ENCODE data around the gene TESPA1.

TESPA1 gene

DNA sequence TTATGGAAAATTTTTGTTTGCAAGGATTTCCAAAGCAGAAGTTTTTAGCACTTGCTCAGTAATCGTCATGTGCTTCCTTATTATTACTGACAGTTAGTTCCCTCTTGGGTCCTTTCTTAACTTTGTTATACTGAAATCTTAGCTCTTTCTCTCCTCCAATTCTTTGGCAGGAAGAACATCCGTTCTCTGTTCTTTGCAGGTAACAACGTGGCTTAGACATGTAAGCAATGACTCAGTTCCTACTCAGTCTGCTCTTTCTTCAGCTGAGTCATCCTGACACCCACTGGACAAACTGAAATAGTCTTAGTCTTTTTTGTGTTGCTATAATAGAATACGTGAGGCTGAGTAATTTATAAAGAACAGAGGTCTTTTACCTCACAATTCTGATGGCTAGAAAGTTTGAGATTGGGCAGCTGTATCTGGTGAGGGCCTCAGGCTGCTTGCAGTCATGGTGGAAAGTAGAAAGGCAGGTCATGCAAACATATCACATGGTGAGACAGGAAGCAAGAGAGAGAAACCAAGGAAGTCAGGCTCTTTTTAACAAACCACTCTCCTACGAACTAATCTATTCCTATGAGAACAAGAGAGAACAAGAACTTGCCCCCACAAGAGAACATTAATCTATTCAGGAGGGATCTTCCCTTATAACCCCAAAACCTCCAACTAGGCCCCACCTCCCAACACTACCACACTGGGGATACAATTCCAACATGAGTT, 49.2 kb downstream of the TESPA1 start:
- no peak overlapping the region for H4K8ac ChIP-seq (ENCODE audit: low read depth, low read length)
- no peak overlapping the region for H3K23ac ChIP-seq (ENCODE audit: low read length)
- H3K18ac ChIP-seq (ENCODE audit: low read length): no peak overlapping the region
- no peaks in the 10 kb centered on the region for H3K36me3 ChIP-seq (ENCODE audit: control insufficient read depth in 1 of 2, insufficient read depth in 2 of 2, low read length in 2 of 2)
- H3K79me1 ChIP-seq (ENCODE audit: low read length): no peaks in the 10 kb centered on the region
- H3K79me2 ChIP-seq (ENCODE audit: control insufficient read depth, insufficient read depth, low read length, poor library complexity): no peaks in the 10 kb centered on the region
- no peak overlapping the region for H3K14ac ChIP-seq (ENCODE audit: low read length)
- H4K12ac ChIP-seq (ENCODE audit: low read depth, low read length): no peak overlapping the region
- no CpG with 5 or more reads among the region's 5 CpGs for WGBS (ENCODE audit: extremely low coverage, insufficient coverage, insufficient read length)
- no peaks in the 10 kb centered on the region for H3K4me1 ChIP-seq (ENCODE audit: control insufficient read depth in 1 of 2, insufficient read depth in 2 of 2, low read length in 2 of 2)
- H2BK12ac ChIP-seq (ENCODE audit: low read length): no peak overlapping the region
- H2BK5ac ChIP-seq (ENCODE audit: low read depth, low read length, poor library complexity): no peak overlapping the region
- no peak overlapping the region for H3K4me3 ChIP-seq (ENCODE audit: low read depth, low read length)
- no peak overlapping the region for H4K91ac ChIP-seq (ENCODE audit: low read depth, low read length)
- DNase-seq: peak; percentile 62 to 83
- H3K27ac ChIP-seq (ENCODE audit: low read depth, low read length): no peak overlapping the region
- no peaks in the 10 kb centered on the region for H3K9me3 ChIP-seq (ENCODE audit: insufficient read depth, low read depth, low read length)
- no peak overlapping the region for H3K4me2 ChIP-seq (ENCODE audit: low read length)
- H2AK5ac ChIP-seq (ENCODE audit: low read length): no peak overlapping the region
- H2BK120ac ChIP-seq (ENCODE audit: insufficient read depth, low read length, poor library complexity): no peak overlapping the region
- H3K27me3 ChIP-seq (ENCODE audit: insufficient read depth, low read length): no peaks in the 10 kb centered on the region
- H2AFZ ChIP-seq (ENCODE audit: insufficient read depth, low read length, poor library complexity): no peak overlapping the region
- no peak overlapping the region for H3K9ac ChIP-seq (ENCODE audit: low read length)
- H3K4ac ChIP-seq (ENCODE audit: low read depth, low read length): no peak overlapping the region

DNA sequence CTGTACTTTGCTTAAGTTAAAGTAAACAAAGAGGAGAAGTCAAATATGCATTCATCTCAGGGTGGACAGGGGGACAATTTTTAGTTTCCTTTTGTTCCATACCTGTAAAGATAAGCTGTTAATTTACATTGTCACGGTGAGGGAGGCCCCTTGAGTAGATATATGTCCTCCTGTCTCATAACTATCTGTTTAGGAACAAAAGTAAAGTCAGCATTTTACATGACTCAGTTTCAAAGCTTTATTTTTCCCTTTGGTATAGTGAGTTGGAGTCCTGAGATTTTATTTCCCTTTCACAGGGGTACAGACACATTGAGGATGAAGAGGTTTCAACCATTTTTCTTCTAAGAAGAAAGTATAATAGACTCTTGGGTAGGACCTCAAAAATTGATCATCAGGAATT, 50.1 kb downstream of the TESPA1 start:
- H4K12ac ChIP-seq (ENCODE audit: low read depth, low read length): no peak overlapping the region
- H3K79me2 ChIP-seq (ENCODE audit: control insufficient read depth, insufficient read depth, low read length, poor library complexity): no peaks in the 10 kb centered on the region
- no peaks in the 10 kb centered on the region for H3K4me1 ChIP-seq (ENCODE audit: control insufficient read depth in 1 of 2, insufficient read depth in 2 of 2, low read length in 2 of 2)
- no peak overlapping the region for H2BK5ac ChIP-seq (ENCODE audit: low read depth, low read length, poor library complexity)
- no peak overlapping the region for H2AK5ac ChIP-seq (ENCODE audit: low read length)
- no peak overlapping the region for H3K4me2 ChIP-seq (ENCODE audit: low read length)
- no peak overlapping the region for H3K27ac ChIP-seq (ENCODE audit: low read depth, low read length)
- no peak overlapping the region for H2AFZ ChIP-seq (ENCODE audit: insufficient read depth, low read length, poor library complexity)
- no peak overlapping the region for H2BK12ac ChIP-seq (ENCODE audit: low read length)
- H3K27me3 ChIP-seq (ENCODE audit: insufficient read depth, low read length): no peaks in the 10 kb centered on the region
- no peaks in the 10 kb centered on the region for H3K36me3 ChIP-seq (ENCODE audit: control insufficient read depth in 1 of 2, insufficient read depth in 2 of 2, low read length in 2 of 2)
- H3K9ac ChIP-seq (ENCODE audit: low read length): no peak overlapping the region
- no peaks in the 10 kb centered on the region for H3K79me1 ChIP-seq (ENCODE audit: low read length)
- H4K8ac ChIP-seq (ENCODE audit: low read depth, low read length): no peak overlapping the region
- H3K18ac ChIP-seq (ENCODE audit: low read length): no peak overlapping the region
- no peak for DNase-seq
- H3K23ac ChIP-seq (ENCODE audit: low read length): no peak overlapping the region
- WGBS (ENCODE audit: extremely low coverage, insufficient coverage, insufficient read length): no CpG with 5 or more reads among the region's 1 CpG
- no peak overlapping the region for H3K4ac ChIP-seq (ENCODE audit: low read depth, low read length)
- no peak overlapping the region for H3K14ac ChIP-seq (ENCODE audit: low read length)
- no peak overlapping the region for H4K91ac ChIP-seq (ENCODE audit: low read depth, low read length)
- no peak overlapping the region for H2BK120ac ChIP-seq (ENCODE audit: insufficient read depth, low read length, poor library complexity)
- H3K9me3 ChIP-seq (ENCODE audit: insufficient read depth, low read depth, low read length): peaks cover 1% of the 10 kb centered on the region
- H3K4me3 ChIP-seq (ENCODE audit: low read depth, low read length): no peak overlapping the region

DNA sequence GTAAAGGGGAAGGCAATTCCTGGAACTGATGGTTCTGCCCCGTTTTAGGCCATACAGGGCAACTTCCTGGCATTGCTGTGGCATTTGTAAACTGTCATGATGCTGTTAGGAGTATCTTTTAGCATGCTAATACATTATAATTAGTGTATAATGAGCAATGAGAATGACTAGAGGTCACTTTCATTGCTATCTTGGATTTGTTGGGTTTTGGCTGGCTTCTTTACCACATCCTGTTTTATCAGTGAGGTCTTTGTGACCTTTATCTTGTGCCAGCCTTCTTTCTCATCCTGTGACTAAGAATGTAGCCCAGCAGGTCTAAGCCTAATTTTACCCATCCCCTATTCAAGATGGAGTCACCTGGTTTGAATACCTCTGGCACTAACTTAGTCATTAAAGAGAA, 51.2 kb downstream of the TESPA1 start:
- Histone ChIP-seq H3K4me2 (ENCODE audit: low read length) (no peak overlapping the region), H4K91ac (ENCODE audit: low read depth, low read length) (no peak overlapping the region), H3K27ac (ENCODE audit: low read depth, low read length) (no peak overlapping the region), H3K9ac (ENCODE audit: low read length) (no peak overlapping the region), H3K27me3 (ENCODE audit: insufficient read depth, low read length) (no peaks in the 10 kb centered on the region), H2AFZ (ENCODE audit: insufficient read depth, low read length, poor library complexity) (no peak overlapping the region), H3K9me3 (ENCODE audit: insufficient read depth, low read depth, low read length) (peaks cover 1% of the 10 kb centered on the region), H3K36me3 (ENCODE audit: control insufficient read depth in 1 of 2, insufficient read depth in 2 of 2, low read length in 2 of 2) (no peaks in the 10 kb centered on the region), H4K8ac (ENCODE audit: low read depth, low read length) (no peak overlapping the region), H3K4me1 (ENCODE audit: control insufficient read depth in 1 of 2, insufficient read depth in 2 of 2, low read length in 2 of 2) (no peaks in the 10 kb centered on the region), H4K12ac (ENCODE audit: low read depth, low read length) (no peak overlapping the region), H3K4ac (ENCODE audit: low read depth, low read length) (no peak overlapping the region), H2BK120ac (ENCODE audit: insufficient read depth, low read length, poor library complexity) (no peak overlapping the region), H3K18ac (ENCODE audit: low read length) (no peak overlapping the region), H2BK12ac (ENCODE audit: low read length) (no peak overlapping the region), H3K4me3 (ENCODE audit: low read depth, low read length) (no peak overlapping the region), H3K79me2 (ENCODE audit: control insufficient read depth, insufficient read depth, low read length, poor library complexity) (no peaks in the 10 kb centered on the region), H3K79me1 (ENCODE audit: low read length) (no peaks in the 10 kb centered on the region), H2AK5ac (ENCODE audit: low read length) (no peak overlapping the region), H3K14ac (ENCODE audit: low read length) (no peak overlapping the region), H3K23ac (ENCODE audit: low read length) (no peak overlapping the region), H2BK5ac (ENCODE audit: low read depth, low read length, poor library complexity) (no peak overlapping the region)
- peak; percentile 68 to 91 for DNase-seq
- no CpG with 5 or more reads among the region's 1 CpG for WGBS (ENCODE audit: extremely low coverage, insufficient coverage, insufficient read length)

DNA sequence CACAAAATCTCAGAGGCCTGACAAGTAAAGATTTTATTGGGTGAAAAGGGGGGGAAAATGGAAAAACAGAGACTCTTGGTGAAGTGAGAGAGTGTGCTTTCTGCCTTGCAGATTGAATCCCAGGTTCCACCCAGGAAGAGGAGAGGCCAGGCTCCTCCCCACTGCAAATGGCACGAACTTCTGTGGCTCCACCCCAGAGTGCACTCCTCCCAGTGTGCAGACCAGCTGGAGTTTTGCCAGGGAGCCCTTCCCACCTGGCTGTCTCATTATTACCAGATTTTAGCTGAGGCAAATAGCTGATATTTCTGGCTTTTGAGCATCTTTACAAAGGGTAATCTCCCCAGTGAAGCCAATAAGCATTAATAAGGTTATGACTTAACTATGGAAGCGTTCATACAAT, 51.9 kb downstream of the TESPA1 start:
- no peak overlapping the region for H3K4me2 ChIP-seq (ENCODE audit: low read length)
- H2BK12ac ChIP-seq (ENCODE audit: low read length): no peak overlapping the region
- H2AFZ ChIP-seq (ENCODE audit: insufficient read depth, low read length, poor library complexity): no peak overlapping the region
- peaks cover 1% of the 10 kb centered on the region for H3K9me3 ChIP-seq (ENCODE audit: insufficient read depth, low read depth, low read length)
- H3K27me3 ChIP-seq (ENCODE audit: insufficient read depth, low read length): no peaks in the 10 kb centered on the region
- peak; percentile 20 to 47 for DNase-seq
- H3K79me1 ChIP-seq (ENCODE audit: low read length): no peaks in the 10 kb centered on the region
- no peak overlapping the region for H4K8ac ChIP-seq (ENCODE audit: low read depth, low read length)
- H3K4me3 ChIP-seq (ENCODE audit: low read depth, low read length): no peak overlapping the region
- H2BK120ac ChIP-seq (ENCODE audit: insufficient read depth, low read length, poor library complexity): no peak overlapping the region
- H3K4me1 ChIP-seq (ENCODE audit: control insufficient read depth in 1 of 2, insufficient read depth in 2 of 2, low read length in 2 of 2): no peaks in the 10 kb centered on the region
- no peak overlapping the region for H3K18ac ChIP-seq (ENCODE audit: low read length)
- H3K14ac ChIP-seq (ENCODE audit: low read length): no peak overlapping the region
- no peak overlapping the region for H4K12ac ChIP-seq (ENCODE audit: low read depth, low read length)
- H3K4ac ChIP-seq (ENCODE audit: low read depth, low read length): no peak overlapping the region
- H3K23ac ChIP-seq (ENCODE audit: low read length): no peak overlapping the region
- no peak overlapping the region for H2BK5ac ChIP-seq (ENCODE audit: low read depth, low read length, poor library complexity)
- H3K79me2 ChIP-seq (ENCODE audit: control insufficient read depth, insufficient read depth, low read length, poor library complexity): no peaks in the 10 kb centered on the region
- WGBS (ENCODE audit: extremely low coverage, insufficient coverage, insufficient read length): no CpG with 5 or more reads among the region's 2 CpGs
- no peak overlapping the region for H2AK5ac ChIP-seq (ENCODE audit: low read length)
- H3K27ac ChIP-seq (ENCODE audit: low read depth, low read length): no peak overlapping the region
- no peak overlapping the region for H4K91ac ChIP-seq (ENCODE audit: low read depth, low read length)
- no peaks in the 10 kb centered on the region for H3K36me3 ChIP-seq (ENCODE audit: control insufficient read depth in 1 of 2, insufficient read depth in 2 of 2, low read length in 2 of 2)
- no peak overlapping the region for H3K9ac ChIP-seq (ENCODE audit: low read length)
